ENCODE data around the gene STOML1. TPM values are rescaled to one million over a fixed set of nuclear protein-coding genes. Genes with fewer than 3 reads are reported as not detected.
A peak's percentile ranks its signal among the peaks of the same experiment; 100 is the strongest.

The STOML1 gene
- total and polyA plus RNA-seq, 9 of the 15 experiments (the other 6 are each of a cell fraction or from before 2014, with no cell fraction given), result 0.25 to 9.7 (median 4.6) TPM

DNA sequence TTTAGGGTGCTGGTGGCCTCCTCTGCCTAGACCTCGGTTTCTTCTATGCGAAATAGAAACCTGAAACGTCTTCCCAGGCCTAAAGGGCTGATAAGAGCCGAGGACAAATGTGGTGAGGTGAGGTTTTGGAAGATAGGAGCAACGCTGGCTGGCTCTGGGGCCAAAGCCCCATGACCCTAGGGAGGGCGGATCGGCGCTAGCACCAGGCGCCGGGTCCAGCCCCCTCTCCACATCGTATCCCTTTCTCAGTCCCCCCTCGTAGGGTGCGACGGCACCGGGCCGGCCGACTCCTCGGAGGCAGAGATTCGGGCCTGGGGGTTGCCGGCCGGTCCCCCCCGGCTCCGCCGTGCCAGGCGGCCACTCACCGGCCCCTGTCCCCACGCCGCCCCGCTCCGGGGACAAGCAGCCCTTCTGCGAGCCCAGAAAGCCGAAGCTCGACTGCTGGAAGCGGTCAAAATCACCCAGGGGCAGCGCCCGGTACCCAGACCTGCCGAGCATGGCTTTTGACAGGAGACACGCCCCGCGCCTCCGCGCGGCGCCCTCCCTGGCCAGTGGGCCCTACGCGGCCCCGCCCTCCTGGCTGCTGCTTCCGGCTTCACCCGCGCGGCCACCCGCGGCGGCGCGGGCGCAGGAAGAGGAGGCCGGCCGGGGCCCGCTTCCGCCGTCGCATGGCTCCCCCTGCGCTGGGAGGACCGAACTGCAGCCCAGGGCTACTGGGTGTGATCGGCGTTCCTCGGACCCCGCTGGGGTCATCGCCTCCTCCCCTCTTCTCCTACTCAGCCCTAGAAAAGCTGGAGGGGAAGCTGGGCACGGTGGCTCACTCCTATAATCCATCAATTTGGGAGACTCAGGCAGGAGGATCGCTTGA, at the start of gene STOML1 (continued):
- TF ChIP-seq, protein P1, sequence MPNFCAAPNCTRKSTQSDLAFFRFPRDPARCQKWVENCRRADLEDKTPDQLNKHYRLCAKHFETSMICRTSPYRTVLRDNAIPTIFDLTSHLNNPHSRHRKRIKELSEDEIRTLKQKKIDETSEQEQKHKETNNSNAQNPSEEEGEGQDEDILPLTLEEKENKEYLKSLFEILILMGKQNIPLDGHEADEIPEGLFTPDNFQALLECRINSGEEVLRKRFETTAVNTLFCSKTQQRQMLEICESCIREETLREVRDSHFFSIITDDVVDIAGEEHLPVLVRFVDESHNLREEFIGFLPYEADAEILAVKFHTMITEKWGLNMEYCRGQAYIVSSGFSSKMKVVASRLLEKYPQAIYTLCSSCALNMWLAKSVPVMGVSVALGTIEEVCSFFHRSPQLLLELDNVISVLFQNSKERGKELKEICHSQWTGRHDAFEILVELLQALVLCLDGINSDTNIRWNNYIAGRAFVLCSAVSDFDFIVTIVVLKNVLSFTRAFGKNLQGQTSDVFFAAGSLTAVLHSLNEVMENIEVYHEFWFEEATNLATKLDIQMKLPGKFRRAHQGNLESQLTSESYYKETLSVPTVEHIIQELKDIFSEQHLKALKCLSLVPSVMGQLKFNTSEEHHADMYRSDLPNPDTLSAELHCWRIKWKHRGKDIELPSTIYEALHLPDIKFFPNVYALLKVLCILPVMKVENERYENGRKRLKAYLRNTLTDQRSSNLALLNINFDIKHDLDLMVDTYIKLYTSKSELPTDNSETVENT (CRISPR knock-in tag; IDR thresholded peaks at IDR 0.05), result peak; percentile 100
- TF ChIP-seq EZH2 (IDR thresholded peaks at IDR 0.05; ENCODE audit: borderline replicate concordance, low read depth, low read length) (no peak), CHCHD3 (CRISPR knock-in tag; IDR thresholded peaks at IDR 0.05) (no peak), POLR2G (IDR thresholded peaks at IDR 0.05; ENCODE audit: low read depth, low read length) (peak; percentile 87)
- TF ChIP-seq, protein P2, sequence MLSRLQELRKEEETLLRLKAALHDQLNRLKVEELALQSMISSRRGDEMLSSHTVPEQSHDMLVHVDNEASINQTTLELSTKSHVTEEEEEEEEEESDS (CRISPR knock-in tag; IDR thresholded peaks at IDR 0.05), result no peak
- TF ChIP-seq, protein P3, sequence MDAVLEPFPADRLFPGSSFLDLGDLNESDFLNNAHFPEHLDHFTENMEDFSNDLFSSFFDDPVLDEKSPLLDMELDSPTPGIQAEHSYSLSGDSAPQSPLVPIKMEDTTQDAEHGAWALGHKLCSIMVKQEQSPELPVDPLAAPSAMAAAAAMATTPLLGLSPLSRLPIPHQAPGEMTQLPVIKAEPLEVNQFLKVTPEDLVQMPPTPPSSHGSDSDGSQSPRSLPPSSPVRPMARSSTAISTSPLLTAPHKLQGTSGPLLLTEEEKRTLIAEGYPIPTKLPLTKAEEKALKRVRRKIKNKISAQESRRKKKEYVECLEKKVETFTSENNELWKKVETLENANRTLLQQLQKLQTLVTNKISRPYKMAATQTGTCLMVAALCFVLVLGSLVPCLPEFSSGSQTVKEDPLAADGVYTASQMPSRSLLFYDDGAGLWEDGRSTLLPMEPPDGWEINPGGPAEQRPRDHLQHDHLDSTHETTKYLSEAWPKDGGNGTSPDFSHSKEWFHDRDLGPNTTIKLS (IDR thresholded peaks at IDR 0.05; ENCODE audit: borderline replicate concordance, low read depth), result 0 out of 2 replicates have a peak, but pooled peaks have one; percentile 53
- TF ChIP-seq, protein P4, sequence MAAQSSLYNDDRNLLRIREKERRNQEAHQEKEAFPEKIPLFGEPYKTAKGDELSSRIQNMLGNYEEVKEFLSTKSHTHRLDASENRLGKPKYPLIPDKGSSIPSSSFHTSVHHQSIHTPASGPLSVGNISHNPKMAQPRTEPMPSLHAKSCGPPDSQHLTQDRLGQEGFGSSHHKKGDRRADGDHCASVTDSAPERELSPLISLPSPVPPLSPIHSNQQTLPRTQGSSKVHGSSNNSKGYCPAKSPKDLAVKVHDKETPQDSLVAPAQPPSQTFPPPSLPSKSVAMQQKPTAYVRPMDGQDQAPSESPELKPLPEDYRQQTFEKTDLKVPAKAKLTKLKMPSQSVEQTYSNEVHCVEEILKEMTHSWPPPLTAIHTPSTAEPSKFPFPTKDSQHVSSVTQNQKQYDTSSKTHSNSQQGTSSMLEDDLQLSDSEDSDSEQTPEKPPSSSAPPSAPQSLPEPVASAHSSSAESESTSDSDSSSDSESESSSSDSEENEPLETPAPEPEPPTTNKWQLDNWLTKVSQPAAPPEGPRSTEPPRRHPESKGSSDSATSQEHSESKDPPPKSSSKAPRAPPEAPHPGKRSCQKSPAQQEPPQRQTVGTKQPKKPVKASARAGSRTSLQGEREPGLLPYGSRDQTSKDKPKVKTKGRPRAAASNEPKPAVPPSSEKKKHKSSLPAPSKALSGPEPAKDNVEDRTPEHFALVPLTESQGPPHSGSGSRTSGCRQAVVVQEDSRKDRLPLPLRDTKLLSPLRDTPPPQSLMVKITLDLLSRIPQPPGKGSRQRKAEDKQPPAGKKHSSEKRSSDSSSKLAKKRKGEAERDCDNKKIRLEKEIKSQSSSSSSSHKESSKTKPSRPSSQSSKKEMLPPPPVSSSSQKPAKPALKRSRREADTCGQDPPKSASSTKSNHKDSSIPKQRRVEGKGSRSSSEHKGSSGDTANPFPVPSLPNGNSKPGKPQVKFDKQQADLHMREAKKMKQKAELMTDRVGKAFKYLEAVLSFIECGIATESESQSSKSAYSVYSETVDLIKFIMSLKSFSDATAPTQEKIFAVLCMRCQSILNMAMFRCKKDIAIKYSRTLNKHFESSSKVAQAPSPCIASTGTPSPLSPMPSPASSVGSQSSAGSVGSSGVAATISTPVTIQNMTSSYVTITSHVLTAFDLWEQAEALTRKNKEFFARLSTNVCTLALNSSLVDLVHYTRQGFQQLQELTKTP (IDR thresholded peaks at IDR 0.05; ENCODE audit: low read depth in 1 of 2, partially characterized antibody in 2 of 2), result no peak
- TF ChIP-seq, protein P5, sequence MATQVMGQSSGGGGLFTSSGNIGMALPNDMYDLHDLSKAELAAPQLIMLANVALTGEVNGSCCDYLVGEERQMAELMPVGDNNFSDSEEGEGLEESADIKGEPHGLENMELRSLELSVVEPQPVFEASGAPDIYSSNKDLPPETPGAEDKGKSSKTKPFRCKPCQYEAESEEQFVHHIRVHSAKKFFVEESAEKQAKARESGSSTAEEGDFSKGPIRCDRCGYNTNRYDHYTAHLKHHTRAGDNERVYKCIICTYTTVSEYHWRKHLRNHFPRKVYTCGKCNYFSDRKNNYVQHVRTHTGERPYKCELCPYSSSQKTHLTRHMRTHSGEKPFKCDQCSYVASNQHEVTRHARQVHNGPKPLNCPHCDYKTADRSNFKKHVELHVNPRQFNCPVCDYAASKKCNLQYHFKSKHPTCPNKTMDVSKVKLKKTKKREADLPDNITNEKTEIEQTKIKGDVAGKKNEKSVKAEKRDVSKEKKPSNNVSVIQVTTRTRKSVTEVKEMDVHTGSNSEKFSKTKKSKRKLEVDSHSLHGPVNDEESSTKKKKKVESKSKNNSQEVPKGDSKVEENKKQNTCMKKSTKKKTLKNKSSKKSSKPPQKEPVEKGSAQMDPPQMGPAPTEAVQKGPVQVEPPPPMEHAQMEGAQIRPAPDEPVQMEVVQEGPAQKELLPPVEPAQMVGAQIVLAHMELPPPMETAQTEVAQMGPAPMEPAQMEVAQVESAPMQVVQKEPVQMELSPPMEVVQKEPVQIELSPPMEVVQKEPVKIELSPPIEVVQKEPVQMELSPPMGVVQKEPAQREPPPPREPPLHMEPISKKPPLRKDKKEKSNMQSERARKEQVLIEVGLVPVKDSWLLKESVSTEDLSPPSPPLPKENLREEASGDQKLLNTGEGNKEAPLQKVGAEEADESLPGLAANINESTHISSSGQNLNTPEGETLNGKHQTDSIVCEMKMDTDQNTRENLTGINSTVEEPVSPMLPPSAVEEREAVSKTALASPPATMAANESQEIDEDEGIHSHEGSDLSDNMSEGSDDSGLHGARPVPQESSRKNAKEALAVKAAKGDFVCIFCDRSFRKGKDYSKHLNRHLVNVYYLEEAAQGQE (IDR thresholded peaks at IDR 0.05; ENCODE audit: borderline replicate concordance), result no peak
- TF ChIP-seq, protein P5 (CRISPR knock-in tag; IDR thresholded peaks at IDR 0.05; ENCODE audit: low read depth), result 0 out of 2 replicates have a peak, but pooled peaks have one; percentile 7
